GM21717 (cell line): ENCODE results near the gene PCID2.

ENCODE experiments used
- ATAC-seq: cut with Tn5 transposase; IDR thresholded peaks from one replicate; pipeline ENCODE4 v1.9.1; 2021; ENCODE audit warnings: mild to moderate bottlenecking, moderate library complexity; ENCODE audit not compliant: unreplicated experiment

The PCID2 gene

DNA sequence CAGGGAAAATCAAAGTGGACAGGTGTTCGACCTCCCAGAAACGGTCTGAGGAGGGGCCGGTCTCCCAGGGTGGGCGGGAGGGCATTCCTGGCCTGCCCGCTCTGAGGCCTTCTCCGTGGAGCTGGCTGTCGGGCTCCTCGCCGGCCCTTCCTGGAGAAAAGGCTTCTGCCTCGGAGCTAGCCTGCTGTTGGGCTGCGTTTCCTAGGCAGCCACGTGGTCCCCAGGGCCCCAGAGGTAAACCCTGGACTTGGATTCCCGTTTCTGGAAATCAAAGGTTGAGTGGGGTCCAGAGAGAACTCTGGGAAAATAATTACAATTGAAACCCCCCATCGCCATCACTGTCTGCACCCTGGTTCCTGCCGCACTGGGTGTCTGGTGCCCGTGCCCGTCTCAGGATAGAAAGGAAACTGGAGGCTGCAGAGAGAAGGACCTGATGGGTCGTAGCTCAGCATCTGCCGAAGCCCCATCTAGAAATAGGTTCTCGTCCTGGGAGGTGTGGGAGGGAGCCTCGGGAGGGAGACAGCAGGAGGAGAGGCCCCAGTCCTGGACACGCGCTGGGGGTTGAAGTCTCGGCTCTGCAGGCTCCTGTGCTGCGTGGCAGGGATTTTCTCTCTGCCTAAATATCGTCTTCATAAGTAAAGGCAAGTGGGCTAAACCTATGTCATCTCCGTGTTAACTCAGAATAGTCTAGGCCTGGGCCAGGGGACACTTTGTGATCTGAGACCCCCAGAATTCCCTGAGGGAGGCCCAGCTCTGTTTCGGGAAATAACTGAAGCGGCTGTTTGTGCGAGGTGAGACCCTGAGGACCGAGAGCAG is 57.7 kb downstream of the PCID2 start:
- no peak for ATAC-seq

DNA sequence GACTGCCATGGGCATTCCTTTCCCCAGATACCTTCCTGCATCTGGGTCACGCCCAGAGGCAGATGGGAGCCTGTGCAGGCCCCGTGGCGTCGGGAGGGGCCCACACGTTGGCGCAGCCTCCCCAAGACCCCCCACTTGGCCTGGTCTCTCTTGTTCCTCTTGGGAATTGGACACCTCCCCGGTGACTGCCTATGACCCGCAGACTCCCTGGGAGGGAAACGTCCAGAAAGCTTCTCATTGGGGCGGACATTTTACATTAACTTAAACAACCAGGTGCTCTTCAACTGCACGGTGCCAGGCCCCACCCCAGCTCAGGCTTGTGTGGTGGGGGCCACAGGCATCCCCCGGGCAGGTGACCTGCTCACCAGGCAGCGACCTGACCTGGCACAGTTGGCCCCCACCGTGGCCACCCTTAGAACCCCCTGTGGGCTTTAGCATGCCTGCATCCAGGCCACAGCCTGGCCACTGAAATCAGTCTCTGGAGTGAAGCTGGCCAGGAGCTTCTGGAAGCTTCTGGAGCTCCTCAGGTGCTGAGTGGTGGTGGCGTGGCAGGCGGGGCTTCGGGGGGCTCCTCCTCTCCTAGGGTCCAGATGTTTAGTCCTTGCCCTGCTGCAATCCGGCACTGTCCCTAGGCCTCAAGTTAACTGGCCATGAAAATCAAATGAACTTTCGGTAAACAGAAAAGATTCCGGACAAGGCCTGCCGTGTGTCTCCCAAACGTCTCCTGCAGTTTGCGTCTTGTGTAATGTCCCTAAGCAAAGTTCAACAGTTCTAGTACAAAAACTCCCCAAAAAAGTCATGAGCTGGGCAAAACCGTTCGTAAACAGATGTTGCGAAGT is 58.5 kb downstream of the PCID2 start:
- ATAC-seq, result no peak

DNA sequence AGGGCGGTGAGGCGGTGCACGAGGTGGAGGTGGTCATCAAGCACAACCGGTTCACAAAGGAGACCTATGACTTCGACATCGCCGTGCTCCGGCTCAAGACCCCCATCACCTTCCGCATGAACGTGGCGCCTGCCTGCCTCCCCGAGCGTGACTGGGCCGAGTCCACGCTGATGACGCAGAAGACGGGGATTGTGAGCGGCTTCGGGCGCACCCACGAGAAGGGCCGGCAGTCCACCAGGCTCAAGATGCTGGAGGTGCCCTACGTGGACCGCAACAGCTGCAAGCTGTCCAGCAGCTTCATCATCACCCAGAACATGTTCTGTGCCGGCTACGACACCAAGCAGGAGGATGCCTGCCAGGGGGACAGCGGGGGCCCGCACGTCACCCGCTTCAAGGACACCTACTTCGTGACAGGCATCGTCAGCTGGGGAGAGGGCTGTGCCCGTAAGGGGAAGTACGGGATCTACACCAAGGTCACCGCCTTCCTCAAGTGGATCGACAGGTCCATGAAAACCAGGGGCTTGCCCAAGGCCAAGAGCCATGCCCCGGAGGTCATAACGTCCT is 59.4 kb downstream of the PCID2 start:
- ATAC-seq, result no peak

DNA sequence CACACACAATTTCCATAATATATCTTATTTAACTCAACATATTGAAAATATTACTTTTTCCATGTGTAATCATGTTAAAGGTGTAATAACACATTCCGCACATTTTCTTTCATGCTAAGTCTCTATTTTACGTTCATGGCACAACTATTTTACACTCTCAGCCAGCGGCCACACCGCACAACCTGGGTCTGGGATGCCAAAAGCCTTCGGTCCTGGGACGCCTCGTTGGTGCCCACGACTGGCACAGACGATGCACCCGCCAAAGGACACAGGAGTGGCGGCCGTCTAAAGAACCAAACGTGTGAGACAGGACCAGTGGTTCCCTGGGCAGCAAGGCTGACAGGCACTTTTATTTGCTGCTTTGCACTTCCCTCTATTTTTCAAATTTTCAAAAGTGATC is 60.1 kb downstream of the PCID2 start:
- ATAC-seq, result no peak

DNA sequence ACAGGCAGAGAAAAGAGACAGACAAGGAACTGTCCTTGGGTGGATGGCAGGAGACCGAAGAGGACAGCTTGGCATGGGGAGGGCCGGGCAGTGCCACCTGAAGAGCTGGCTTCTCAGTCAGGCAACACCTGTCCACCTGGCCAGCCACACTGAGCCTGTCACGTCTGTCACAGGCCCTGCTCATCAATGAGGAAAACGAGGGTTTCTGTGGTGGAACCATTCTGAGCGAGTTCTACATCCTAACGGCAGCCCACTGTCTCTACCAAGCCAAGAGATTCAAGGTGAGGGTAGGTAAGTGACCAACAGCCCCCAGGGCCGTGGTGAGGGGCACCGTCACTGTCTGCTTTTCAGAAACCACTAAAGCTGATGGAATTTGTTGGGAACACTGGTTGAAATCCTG is 61.3 kb downstream of the PCID2 start:
- no peak for ATAC-seq

DNA sequence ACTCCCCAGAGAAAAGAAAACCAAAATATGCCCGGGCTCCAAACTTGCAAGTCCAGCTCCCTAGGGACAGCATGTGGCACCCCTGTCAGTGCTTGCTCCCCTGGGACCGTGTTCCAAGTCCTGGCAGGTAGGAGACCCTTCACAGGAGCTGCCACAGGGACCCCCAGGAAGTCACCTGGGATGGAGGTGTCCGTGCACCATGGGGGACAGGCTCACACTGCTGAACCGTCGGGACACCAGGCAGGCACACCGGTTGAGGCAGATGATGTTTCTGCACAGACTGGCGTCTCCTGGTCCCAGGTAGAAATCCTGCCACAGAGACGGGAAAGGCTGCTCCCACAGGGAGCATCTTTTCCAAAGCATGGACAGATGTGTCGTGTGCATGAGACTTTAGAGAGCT is 61.7 kb downstream of the PCID2 start:
- no peak for ATAC-seq

DNA sequence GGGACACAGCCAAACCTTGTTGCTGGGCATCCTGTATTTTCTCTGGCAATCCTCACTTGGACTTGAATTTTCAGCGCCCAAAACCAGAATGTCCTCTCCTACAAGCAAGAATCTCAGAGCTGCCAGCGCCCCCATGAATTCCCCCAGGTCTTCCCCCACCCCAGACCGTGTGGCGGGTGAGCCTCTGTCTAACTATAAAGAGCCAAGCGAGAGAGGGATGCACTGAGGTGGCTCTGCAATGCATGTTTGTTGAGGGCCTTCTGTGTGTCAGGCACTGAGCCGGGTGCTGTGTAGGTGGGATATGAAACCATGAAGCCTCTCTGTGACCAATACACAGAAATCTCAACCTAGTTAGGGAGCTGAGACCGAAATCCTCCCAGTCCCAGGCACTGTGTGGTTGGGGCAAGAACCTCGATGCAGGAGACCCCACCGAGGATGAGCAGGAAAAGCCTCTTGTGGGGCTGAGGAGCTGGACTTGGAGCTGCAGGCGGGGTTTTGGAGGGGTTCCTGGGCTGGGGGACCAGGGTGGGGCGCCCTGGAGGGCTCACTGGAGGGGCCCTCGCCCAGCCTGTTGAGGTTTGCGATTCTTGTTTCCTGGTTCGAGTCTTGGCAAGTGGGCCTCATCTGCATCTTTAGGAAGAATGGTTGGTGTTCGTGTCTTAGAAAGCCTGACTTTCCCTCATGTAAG is 62.4 kb downstream of the PCID2 start:
- no peak for ATAC-seq

DNA sequence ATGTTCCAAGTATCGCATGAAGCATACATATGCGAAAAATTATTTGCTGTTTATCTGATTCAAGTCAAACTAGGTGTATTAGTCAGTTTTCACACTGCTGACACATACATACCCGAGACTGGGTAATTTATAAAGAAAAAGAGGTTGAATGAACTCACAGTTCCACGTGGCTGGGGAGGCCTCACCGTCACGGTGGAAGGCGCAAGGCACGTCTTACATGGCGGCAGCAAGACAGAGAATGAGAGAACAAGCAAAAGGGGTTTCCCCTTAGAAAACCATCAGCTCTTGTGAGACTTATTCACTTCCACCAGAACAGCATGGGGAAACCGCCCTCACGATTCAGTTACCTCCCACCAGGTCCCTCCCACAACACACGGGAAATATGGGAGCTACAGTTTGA is 63.0 kb downstream of the PCID2 start:
- no peak for ATAC-seq

DNA sequence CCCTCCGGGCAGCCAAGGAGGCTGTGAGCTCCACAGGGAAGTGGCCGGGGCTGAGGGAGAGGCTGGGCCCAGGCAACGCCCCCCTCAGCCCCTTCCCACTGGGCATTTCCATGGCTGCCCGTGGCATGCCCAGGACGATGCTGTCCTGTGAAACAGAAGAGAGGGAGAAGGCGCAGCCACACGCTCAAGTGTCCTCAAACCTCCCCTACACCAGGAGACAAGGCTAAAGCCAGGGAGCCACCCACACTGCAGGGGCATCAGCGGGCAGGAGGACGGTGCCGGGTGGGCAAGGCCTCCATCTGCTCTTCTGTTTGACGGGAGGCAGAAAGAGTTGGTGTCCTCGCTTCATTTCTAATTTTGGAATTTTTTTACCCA is 64.2 kb downstream of the PCID2 start:
- ATAC-seq, result no peak

DNA sequence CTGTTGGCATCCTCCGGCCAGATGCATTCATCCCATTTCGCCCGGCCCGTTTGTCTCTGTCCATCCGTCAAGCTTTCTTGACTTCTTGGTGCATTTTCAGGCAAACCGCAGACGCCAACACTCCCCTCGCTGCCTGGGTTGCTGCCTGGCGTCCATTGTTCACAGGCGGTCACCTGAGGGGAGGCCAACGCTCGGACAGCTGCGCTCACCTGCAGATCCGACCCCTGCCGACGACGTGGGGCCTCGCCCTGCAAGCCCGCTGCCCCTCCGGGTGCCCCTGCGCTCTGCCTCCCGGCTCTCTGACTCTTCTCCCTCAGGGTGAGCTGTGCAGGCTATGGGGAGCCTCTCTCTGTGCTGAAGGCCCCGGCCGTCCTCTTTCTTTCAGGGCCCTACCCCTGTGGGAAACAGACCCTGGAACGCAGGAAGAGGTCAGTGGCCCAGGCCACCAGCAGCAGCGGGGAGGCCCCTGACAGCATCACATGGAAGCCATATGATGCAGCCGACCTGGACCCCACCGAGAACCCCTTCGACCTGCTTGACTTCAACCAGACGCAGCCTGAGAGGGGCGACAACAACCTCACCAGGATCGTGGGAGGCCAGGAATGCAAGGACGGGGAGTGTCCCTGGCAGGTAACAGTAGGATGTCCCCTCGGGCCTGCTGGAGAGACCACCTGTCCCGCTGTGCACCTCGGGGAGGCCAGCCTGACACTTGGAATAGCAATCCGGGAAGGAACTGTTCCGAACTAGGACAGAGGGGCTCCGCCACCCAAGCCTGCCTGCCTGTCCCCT is 64.8 kb downstream of the PCID2 start:
- no peak for ATAC-seq

DNA sequence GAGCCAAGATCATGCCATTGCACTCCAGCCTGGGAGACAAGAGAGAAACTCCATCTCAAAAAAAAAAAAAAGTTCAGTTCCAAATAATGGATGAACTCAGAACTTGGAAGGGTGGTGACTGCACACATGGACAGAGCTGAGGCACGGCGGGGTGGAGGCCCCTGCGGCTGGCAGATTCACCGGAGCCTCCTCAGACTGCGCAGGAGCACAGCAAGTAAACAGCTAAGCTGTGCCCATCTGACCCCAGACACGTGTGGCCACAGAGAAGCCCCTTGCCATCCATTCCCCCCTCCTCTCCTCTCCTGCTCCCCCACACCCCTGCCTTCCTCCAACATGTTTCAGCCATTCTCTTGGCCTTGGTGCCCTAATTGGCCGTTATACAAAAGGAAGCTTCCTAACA is 65.6 kb downstream of the PCID2 start:
- no peak for ATAC-seq

DNA sequence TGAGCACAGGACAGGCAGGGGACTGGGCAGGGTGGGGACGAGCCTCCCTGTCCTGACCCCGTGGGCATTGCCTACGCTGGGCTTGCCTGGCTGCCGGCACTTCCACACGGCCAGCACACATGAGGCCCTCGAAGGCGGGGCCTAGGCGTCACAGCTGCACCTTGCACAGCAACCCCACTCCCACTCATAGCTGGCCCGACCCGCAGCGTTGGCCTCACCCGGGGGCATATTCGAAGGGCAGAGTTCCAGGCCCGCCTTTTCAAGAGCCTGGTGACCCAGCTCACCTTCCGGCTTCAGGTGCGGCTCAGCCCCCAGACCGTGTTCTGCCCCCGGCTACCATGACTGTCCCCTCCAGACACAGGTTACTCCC is 66.9 kb downstream of the PCID2 start:
- ATAC-seq, result no peak

DNA sequence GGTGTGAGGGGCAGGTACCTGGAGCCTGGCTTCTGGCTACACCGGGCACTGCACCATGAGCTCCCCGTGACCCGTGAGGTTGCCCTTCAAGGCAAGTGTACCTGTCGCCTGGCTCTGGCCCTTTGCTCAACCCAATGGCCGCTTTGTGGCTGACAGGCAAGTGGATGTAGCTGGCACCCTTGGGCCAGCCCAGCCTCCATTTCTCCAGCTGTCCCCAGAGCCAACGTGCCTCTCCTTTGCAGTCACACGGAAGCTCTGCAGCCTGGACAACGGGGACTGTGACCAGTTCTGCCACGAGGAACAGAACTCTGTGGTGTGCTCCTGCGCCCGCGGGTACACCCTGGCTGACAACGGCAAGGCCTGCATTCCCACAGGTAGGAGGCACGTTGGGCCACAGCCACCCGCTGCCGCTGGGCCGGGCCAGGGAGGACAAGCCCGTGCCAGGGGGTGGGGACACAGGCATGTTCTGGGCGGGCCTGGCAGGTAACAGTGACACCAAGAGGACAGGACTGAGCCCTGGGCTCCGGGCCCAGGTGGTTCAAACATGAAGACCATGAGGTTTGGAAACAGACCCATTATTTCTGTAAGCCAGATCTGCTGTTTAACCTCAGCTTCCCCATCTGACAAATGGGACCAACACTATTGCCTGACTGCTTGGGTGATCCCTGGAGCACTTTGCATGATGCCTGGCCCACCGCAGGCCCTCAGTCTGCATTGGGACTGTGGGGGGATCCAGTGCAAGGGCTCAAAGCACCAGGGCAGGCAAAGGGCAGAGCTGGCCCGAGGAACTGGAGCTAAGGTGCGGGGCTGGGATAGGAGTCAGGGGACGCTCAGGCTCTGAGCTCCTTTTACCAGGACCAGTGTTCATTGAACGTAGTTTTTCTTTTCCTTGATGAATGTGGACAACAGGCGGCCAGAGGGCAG is 67.5 kb downstream of the PCID2 start:
- no peak for ATAC-seq

DNA sequence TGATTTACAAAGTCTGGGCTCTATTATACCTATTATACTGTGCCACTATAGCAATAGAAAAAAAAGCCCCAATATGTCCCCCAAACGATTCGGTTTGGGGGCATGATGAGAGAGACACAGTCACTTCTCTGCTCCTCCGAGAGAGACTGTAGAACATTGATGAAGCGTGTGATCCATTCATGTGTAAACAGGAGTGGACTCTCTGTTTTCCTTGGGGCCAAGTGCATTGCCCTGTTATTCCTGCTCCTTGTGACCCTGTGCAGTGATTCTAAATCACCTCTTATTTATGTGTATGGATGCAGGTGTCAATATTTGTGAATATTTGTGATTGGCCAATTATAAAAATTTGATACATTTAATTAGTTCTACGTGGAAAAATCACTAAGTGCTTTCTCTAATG is 68.9 kb downstream of the PCID2 start:
- ATAC-seq, result no peak

DNA sequence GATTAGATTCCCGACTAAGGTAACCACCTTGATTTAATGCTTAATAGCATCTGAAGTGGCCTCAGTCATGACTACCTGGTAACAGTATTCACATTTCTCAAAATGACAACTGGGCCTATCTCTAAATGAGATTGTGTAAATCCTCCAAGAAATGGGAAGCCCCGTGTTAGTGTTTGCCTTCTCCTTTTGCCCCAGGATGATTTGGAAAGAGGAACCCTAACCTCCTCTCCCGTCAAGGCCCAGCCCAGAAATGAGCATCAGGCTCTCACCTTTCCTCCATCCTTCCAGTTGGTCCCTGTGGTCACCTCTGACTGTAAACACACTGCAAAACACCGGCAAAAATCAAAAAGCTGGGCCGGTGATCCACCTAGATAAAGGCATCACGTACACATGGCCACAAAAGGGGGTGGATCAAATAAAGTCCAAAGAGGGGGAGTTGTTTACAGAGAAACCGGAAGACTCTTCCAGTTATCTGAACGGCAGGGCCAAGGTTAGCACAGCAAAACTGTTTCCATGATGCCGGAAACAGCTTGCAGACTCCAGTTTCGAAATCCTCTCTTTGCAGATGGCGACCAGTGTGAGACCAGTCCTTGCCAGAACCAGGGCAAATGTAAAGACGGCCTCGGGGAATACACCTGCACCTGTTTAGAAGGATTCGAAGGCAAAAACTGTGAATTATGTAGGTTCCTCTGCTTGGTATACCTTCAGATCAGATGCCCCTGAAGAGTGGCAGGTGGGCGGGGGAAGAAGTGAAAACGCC is 69.5 kb downstream of the PCID2 start:
- ATAC-seq, result no peak

DNA sequence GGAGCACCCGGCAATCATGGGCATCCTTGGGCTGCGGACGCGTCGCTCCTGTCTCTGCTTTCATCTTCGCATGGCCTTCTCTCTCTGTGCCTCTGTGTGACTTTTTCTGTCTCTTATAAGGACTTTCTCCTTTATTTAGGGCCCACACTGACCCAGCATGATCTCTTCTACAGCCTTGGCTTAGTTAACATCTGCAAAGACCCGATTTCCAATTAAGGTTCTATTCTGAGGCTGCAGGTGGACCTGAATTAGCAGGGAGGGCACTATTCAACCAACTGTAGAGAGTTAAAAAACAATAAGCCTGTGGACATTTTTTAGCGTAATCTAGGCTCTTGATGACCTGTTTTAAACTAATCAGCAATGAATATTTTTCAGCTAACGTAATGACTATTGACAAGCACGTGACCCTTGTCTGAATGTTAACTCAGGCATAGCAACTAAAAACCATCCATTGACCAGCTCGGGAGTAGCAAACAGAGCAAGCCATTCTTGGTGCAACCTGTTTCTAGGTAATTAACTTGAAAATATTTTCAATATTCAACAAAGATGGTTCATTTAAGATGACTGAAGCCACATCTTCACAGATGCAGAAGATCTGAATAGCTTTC is 70.7 kb downstream of the PCID2 start:
- no peak for ATAC-seq

DNA sequence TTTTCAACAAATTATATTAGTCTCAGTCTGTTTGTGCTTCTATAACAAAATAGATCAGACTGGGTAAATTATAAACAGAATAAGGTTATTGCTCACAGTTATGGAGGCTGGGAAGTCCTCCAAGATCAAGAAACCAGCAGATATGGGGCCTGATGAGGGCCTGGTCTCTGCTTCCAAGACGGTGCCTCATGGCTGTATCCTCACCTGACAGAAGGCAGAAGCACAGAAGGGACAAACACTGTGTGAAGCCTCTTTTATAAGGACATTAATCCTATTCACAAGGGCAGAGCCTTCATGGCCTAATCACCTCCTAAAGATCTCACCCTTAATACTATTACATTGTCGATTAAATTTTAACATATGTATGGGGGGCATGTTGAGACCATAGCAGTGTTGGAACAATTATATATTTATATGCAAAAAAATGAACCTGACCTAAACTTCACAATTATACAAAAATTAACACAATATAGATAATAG is 73.1 kb downstream of the PCID2 start:
- no peak for ATAC-seq
